ENCODE data around the gene TRAF1.
A peak's percentile ranks its signal among the peaks of the same experiment; 100 is the strongest.

The TRAF1 gene

GRCh38 chr9:120879446-120879845, 47.1 kb downstream of the TRAF1 start:
- Histone ChIP-seq H3K4me3 (ENCODE audit: insufficient read depth, low read length, poor library complexity, severe bottlenecking) (no peak overlapping the region), H3K27me3 (ENCODE audit: low read length) (no peaks in the 10 kb centered on the region), H3F3A (ENCODE audit: insufficient read depth) (peaks cover 46% of the 10 kb centered on the region), H3K4me2 (ENCODE audit: low read depth, low read length, poor library complexity, severe bottlenecking) (peak overlapping the region; percentile 80), H3K36me3 (ENCODE audit: low read length) (no peaks in the 10 kb centered on the region), H3K27ac (ENCODE audit: low read depth, low read length) (peak overlapping the region; percentile 92), H3K9ac (ENCODE audit: low read length) (peak overlapping the region; percentile 78), H4K20me1 (ENCODE audit: low read depth, low read length) (no peaks in the 10 kb centered on the region), H2AFZ (ENCODE audit: low read depth, low read length, severe bottlenecking) (no peak overlapping the region), H3K79me2 (ENCODE audit: insufficient read depth, low read length) (peaks cover 8% of the 10 kb centered on the region; the same call in 1 of the 2 replicates), H3K9me3 (ENCODE audit: insufficient read depth, low read length) (no peaks in the 10 kb centered on the region), H3K9me2 (replicated peaks; ENCODE audit: insufficient read depth, low read length) (no peaks in the 10 kb centered on the region)
- TF ChIP-seq, protein P1, sequence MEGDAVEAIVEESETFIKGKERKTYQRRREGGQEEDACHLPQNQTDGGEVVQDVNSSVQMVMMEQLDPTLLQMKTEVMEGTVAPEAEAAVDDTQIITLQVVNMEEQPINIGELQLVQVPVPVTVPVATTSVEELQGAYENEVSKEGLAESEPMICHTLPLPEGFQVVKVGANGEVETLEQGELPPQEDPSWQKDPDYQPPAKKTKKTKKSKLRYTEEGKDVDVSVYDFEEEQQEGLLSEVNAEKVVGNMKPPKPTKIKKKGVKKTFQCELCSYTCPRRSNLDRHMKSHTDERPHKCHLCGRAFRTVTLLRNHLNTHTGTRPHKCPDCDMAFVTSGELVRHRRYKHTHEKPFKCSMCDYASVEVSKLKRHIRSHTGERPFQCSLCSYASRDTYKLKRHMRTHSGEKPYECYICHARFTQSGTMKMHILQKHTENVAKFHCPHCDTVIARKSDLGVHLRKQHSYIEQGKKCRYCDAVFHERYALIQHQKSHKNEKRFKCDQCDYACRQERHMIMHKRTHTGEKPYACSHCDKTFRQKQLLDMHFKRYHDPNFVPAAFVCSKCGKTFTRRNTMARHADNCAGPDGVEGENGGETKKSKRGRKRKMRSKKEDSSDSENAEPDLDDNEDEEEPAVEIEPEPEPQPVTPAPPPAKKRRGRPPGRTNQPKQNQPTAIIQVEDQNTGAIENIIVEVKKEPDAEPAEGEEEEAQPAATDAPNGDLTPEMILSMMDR (IDR thresholded peaks at IDR 0.05; ENCODE audit: insufficient read depth, low read length, poor library complexity, severe bottlenecking), result no peak
- no peak for TF ChIP-seq EZH2phosphoT487 (conservative IDR thresholded peaks at IDR 0.05; ENCODE audit: low read length)

- Histone ChIP-seq H3K4me3 (ENCODE audit: insufficient read depth, low read length, poor library complexity, severe bottlenecking) (peak overlapping the region; percentile 46), H3K9me3 (ENCODE audit: insufficient read depth, low read length) (no peaks in the 10 kb centered on the region), H3K4me2 (ENCODE audit: low read depth, low read length, poor library complexity, severe bottlenecking) (peak overlapping the region; percentile 80), H3F3A (ENCODE audit: insufficient read depth) (peaks cover 54% of the 10 kb centered on the region), H2AFZ (ENCODE audit: low read depth, low read length, severe bottlenecking) (no peak overlapping the region), H3K9me2 (replicated peaks; ENCODE audit: insufficient read depth, low read length) (no peaks in the 10 kb centered on the region), H3K79me2 (ENCODE audit: insufficient read depth, low read length) (peaks cover 8% of the 10 kb centered on the region; the same call in 1 of the 2 replicates), H4K20me1 (ENCODE audit: low read depth, low read length) (no peaks in the 10 kb centered on the region), H3K36me3 (ENCODE audit: low read length) (0 out of 2 replicates have a peak, but pooled peaks cover 5% of the 10 kb centered on the region), H3K27ac (ENCODE audit: low read depth, low read length) (peak overlapping the region; percentile 92), H3K27me3 (ENCODE audit: low read length) (no peaks in the 10 kb centered on the region), H3K9ac (ENCODE audit: low read length) (peak overlapping the region; percentile 78)
- TF ChIP-seq, protein P1 (IDR thresholded peaks at IDR 0.05; ENCODE audit: insufficient read depth, low read length, poor library complexity, severe bottlenecking), result no peak
- no peak for TF ChIP-seq EZH2phosphoT487 (conservative IDR thresholded peaks at IDR 0.05; ENCODE audit: low read length)
Measured at GRCh38 chr9:120878188-120879130, 48.1 kb downstream of the TRAF1 start.

DNA sequence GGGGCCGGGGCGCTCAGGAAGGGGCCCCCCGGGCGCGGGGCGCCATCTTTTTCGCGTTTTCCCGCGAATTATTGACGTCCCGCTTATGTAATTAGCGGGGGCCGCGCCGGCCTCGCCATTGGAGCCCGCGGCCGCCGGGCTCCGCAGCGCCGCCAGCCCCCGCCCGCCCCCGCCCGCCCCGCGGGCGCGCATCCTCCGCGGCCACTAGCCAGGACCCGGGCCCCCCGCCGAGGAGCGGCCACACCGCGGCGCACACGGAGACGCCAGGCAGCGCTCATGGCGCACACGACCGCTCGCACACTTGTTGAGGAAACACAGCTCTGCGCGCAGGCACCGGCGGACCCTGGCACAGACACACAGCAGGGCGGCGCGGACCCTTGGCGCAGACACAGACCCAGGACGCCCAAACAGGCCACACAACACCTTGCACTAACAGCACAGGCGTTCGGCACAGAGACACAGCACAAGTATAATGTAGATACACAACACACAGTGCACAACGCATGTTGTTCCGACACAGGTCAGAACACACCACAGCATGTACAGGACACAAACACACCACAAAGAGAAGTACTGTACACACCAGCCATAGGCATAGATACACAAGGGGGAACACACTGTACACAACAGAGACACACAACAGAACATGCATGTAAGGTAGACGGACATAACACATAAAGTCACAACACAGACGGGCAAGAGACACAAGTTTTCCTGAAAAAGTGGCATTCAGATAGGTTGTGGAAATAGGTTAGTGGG, 49.1 kb downstream of the TRAF1 start:
- Histone ChIP-seq H3K9ac (ENCODE audit: low read length) (peak overlapping the region; percentile 78), H3F3A (ENCODE audit: insufficient read depth) (peaks cover 63% of the 10 kb centered on the region), H3K9me3 (ENCODE audit: insufficient read depth, low read length) (no peaks in the 10 kb centered on the region), H4K20me1 (ENCODE audit: low read depth, low read length) (no peaks in the 10 kb centered on the region), H3K4me3 (ENCODE audit: insufficient read depth, low read length, poor library complexity, severe bottlenecking) (peak overlapping the region; percentile 46), H3K4me2 (ENCODE audit: low read depth, low read length, poor library complexity, severe bottlenecking) (peak overlapping the region; percentile 80), H3K27me3 (ENCODE audit: low read length) (no peaks in the 10 kb centered on the region), H3K79me2 (ENCODE audit: insufficient read depth, low read length) (peaks cover 8% of the 10 kb centered on the region; the same call in 1 of the 2 replicates), H3K27ac (ENCODE audit: low read depth, low read length) (peak overlapping the region; percentile 92), H3K36me3 (ENCODE audit: low read length) (0 out of 2 replicates have a peak, but pooled peaks cover 7% of the 10 kb centered on the region), H3K9me2 (replicated peaks; ENCODE audit: insufficient read depth, low read length) (no peaks in the 10 kb centered on the region), H2AFZ (ENCODE audit: low read depth, low read length, severe bottlenecking) (no peak overlapping the region)
- no peak for TF ChIP-seq EZH2phosphoT487 (conservative IDR thresholded peaks at IDR 0.05; ENCODE audit: low read length)
- TF ChIP-seq, protein P1 (IDR thresholded peaks at IDR 0.05; ENCODE audit: insufficient read depth, low read length, poor library complexity, severe bottlenecking), result no peak

Measured in SU-DHL-6 (cell line).